GM06990 (cell line): Measurements from ENCODE around the gene PCBP4.

ENCODE experiments used
- DNase-seq: peaks from one replicate; pipeline ENCODE4 v3.0.0-alpha.2; 2011; ENCODE audit not compliant: insufficient read length; ENCODE audit errors: extremely low read depth
- H3K27me3 ChIP-seq: replicated peaks from 2 replicates; pipeline ENCODE4 v1.6.0; 2011; ENCODE audit warnings: low read length; ENCODE audit not compliant: control insufficient read depth, insufficient read depth
- H3K36me3 ChIP-seq: 2 replicates; pipeline ENCODE4 v1.5.1; 2011; ENCODE audit warnings: low read length; ENCODE audit not compliant: control insufficient read depth, insufficient read depth
- H3K4me3 ChIP-seq: replicated peaks from 2 replicates; pipeline ENCODE4 v1.5.1; 2011; ENCODE audit warnings: low read depth, mild to moderate bottlenecking, control low read depth, low read length
- TF ChIP-seq, protein P1 (sequence below): IDR thresholded peaks from 2 replicates; pipeline ENCODE4 v1.5.1; 2011; ENCODE audit warnings: low read length, control low read depth, mild to moderate bottlenecking, inconsistent platforms; ENCODE audit not compliant: insufficient read depth, poor library complexity, severe bottlenecking

The PCBP4 gene

GRCh38 chr3:52004906-52005395 is 37.7 kb upstream of the PCBP4 start:
- TF ChIP-seq, protein P1, sequence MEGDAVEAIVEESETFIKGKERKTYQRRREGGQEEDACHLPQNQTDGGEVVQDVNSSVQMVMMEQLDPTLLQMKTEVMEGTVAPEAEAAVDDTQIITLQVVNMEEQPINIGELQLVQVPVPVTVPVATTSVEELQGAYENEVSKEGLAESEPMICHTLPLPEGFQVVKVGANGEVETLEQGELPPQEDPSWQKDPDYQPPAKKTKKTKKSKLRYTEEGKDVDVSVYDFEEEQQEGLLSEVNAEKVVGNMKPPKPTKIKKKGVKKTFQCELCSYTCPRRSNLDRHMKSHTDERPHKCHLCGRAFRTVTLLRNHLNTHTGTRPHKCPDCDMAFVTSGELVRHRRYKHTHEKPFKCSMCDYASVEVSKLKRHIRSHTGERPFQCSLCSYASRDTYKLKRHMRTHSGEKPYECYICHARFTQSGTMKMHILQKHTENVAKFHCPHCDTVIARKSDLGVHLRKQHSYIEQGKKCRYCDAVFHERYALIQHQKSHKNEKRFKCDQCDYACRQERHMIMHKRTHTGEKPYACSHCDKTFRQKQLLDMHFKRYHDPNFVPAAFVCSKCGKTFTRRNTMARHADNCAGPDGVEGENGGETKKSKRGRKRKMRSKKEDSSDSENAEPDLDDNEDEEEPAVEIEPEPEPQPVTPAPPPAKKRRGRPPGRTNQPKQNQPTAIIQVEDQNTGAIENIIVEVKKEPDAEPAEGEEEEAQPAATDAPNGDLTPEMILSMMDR: no peak
- H3K4me3 ChIP-seq: no peak overlapping the region
- H3K27me3 ChIP-seq: no peaks in the 10 kb centered on the region
- H3K36me3 ChIP-seq: no peaks in the 10 kb centered on the region
- DNase-seq: no peak

DNA sequence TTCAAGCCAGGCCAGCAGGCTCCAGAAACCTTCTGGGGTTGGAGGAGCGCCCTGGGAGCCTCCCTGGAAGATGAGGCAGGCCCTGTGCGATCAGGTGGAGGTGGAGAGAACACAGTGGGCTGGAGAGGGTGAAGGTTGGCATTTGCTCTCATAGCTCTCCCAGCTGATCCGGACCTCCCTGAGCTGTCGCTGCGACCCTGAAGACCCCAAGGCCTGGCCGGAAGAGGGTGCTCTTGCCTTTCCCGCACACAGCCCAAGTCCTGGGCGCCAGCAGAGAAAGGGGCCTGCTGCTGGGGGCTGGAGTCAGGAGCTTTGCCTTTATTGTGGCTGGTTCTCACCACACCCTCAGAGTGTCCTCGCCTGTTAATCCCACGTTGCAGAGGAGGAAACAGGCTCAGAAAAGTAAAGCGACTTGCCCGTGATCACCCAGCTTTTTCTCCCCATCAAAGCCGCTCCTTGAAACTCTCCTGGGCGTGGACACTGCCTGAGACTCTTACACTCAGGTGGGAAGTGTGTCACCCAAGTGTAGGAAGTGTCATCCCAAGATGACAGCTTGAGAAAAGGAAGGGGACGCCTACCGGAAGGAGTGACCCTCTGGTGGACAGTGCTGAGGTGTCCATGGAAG is 37.0 kb upstream of the PCBP4 start:
- TF ChIP-seq, protein P1: peak; percentile 53

GRCh38 chr3:52002748-52003147 is 35.5 kb upstream of the PCBP4 start:
- Histone ChIP-seq H3K4me3 (no peak overlapping the region), H3K36me3 (no peaks in the 10 kb centered on the region), H3K27me3 (no peaks in the 10 kb centered on the region)
- no peak for DNase-seq
- TF ChIP-seq, protein P1: no peak

More for the DNA sequence above, 37.0 kb upstream of the PCBP4 start:
- Histone ChIP-seq H3K4me3 (no peak overlapping the region), H3K36me3 (no peaks in the 10 kb centered on the region), H3K27me3 (no peaks in the 10 kb centered on the region)
- no peak for DNase-seq

GRCh38 chr3:52001443-52001974 is 34.3 kb upstream of the PCBP4 start:
- peak; percentile 82 for DNase-seq
- no peaks in the 10 kb centered on the region for H3K27me3 ChIP-seq
- TF ChIP-seq, protein P1: peak; percentile 99
- H3K36me3 ChIP-seq: no peaks in the 10 kb centered on the region
- H3K4me3 ChIP-seq: no peak overlapping the region

GRCh38 chr3:51999846-52000245 is 32.6 kb upstream of the PCBP4 start:
- Histone ChIP-seq H3K36me3 (no peaks in the 10 kb centered on the region), H3K4me3 (no peak overlapping the region), H3K27me3 (no peaks in the 10 kb centered on the region)
- TF ChIP-seq, protein P1: no peak
- DNase-seq: no peak
